NCI-H446 treated with DMSO at 0.1 percent for 48 hours (cell line): ENCODE measurements around the gene CPEB1.
"Not testable (repeated sequence)": the region's sequence is repeated elsewhere in the genome, so short reads cannot be mapped to it uniquely, and the experiment has no call there.

Source experiments
- DNase-seq: peaks from one replicate; lab custom pipeline; 2025; lab: John Stamatoyannopoulos, UW

The CPEB1 gene

DNA sequence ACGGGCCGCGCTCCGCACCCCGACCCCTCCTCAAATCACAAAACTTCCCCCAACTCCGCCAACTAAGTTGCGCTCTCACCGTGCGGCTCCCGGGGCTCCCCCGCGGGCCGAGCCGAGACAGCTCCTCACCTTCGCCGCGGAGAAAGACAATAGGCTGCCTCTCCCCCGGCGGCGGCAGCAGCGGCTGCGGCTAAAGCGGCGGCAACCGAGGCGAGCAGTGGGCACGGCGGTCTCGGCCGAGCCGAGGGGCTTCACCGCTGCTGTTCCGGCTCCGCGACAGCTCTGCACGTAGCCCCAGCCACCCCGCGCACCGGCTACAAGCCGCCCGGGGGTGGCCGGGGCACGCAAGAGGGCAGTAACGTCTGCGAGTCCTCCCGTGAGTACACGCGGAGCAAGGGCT is 133.6 kb downstream of the CPEB1 start:
- DNase-seq: not testable (repeated sequence)

GRCh38 chr15:82507693-82508092 is 139.5 kb downstream of the CPEB1 start:
- DNase-seq: not testable (repeated sequence)

GRCh38 chr15:82507087-82507486 is 140.1 kb downstream of the CPEB1 start:
- DNase-seq: not testable (repeated sequence)

DNA sequence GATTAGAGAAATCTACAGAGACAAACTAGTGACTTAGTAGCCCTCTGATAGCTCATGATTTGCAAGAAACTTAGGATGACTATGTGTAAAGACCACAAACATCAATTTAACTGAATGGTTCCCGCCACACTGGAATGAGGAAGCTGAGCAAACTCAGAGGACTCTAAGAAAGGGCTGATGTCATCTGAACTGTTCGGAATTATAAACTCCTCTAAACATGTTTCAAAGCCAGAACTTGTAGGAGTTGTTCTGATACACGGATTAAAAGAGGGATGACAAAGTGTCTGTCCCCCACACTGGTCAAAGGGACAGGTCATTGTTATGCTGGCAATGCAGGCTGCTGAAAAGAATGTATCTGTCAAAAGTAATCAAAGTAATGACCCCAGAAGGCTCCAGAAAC is 141.3 kb downstream of the CPEB1 start:
- not testable (repeated sequence) for DNase-seq

GRCh38 chr15:82504074-82504473 is 143.1 kb downstream of the CPEB1 start:
- DNase-seq: not testable (repeated sequence)

GRCh38 chr15:82502700-82503339 is 144.3 kb downstream of the CPEB1 start:
- not testable (repeated sequence) for DNase-seq

DNA sequence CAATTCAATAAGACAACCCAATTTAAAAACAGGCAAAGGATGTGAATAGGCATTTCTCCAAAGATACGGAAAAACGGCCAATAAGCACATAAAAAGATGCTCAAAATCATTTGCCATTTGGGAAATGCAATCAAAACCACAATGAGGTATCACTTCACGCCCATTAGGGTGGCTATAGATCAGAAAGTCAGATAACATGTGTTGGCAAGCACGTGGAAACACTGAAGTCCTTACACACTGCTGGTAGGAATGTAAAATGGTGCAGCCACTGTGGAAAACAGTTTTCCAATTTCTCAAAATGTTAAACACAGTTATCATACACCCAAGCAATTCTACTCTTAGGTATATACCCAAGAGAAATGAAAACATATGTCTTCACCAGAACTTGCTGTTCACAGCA is 146.4 kb downstream of the CPEB1 start:
- DNase-seq: not testable (repeated sequence)

DNA sequence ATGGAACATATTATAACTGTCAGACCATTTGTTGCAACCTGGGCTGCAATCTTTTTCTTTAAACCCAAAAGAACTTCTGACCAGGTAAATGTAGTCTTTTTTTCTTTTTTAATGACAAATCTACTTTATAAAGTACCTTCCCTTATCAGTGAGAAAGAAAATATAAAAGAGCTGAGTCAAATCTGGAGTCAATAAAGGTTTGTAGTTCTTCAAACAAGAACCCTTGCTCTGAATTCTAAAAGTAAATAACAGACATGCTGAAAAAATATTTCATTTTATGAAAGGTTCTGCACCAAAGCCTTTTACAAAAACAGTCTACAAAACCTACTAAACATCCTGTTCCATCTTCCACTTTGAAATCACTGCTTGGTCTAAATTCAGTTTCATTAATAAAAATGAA is 149.2 kb downstream of the CPEB1 start:
- DNase-seq: not testable (repeated sequence)
